NCI-H510A treated with DMSO at 0.1 percent for 48 hours (cell line): ENCODE measurements around the gene TP53.

Source experiments
- DNase-seq: peaks from one replicate; lab custom pipeline; 2025; lab: John Stamatoyannopoulos, UW

The TP53 gene

DNA sequence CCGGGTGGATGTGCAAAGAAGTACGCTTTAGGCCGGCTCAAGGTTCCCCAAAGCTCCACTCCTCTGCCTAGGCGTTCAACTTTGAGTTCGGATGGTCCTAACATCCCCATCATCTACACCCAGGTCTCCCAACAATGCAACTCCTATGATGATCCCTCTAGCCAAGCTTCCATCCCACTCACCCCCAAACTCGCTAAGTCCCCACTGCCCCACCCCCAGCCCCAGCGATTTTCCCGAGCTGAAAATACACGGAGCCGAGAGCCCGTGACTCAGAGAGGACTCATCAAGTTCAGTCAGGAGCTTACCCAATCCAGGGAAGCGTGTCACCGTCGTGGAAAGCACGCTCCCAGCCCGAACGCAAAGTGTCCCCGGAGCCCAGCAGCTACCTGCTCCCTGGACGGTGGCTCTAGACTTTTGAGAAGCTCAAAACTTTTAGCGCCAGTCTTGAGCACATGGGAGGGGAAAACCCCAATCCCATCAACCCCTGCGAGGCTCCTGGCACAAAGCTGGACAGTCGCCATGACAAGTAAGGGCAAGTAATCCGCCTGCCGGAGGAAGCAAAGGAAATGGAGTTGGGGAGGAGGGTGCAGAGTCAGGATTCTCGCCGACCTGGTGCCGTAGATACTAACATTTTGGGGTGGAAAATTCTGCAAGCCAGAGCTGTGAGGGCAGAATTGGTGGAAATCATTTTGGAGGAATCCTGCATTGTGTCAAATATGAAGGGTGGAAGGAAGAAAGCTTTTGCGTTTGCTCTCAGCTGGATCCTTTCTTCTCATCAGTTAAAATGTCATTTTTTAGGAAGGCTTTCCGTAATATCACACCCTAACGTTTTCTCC is at the start of gene TP53:
TSS of gene TP53 (minus strand) at position 419 of the 836 bp plus-strand sequence. CDS start 10,896 bp downstream, outside the sequence.
- peak; percentile 86 for DNase-seq

DNA sequence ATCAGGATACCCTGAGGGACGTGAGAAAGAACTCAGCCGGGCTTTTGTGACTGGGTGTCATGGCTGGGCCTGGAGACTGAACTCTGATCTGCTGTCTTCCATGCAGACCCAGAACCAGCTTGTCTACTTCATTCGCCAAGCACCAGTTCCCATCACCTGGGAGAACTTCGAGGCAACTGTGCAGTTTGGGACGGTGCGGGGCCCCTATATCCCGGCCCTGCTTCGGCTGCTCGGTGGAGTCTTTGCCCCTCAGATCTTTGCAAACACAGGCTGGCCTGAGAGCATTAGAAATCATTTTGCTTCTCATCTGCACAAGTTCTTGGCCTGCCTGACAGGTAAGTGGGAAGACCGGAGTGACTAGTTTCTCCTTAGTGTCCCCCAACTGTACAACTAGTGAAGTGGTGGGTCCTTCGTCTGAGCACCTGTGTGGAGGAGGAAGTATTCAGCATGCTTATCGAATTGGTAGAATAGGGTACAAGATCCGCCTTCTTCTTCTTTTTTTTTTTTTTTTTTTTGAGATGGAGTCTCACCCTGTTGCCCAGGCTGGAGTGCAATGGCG is 45.8 kb upstream of the TP53 start:
- no peak for DNase-seq

DNA sequence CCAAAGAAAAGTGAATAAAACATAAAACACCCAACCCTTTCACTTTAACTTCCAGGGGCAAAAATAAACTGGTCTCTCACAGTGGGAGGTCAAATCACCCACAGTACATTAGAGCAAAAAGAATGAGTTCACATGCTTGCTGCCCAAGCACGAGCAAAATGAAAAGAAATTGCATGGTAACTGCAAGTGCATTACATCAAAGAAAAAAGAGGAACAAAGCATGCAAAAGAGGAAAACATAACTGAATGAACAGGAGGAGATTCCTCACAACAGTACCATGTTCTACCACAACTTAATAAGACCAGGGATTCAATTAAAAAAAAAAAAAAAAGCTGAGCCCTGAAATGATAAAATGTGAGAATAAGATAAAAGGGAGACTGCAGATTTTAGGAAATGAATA is 42.5 kb upstream of the TP53 start:
- no peak for DNase-seq

DNA sequence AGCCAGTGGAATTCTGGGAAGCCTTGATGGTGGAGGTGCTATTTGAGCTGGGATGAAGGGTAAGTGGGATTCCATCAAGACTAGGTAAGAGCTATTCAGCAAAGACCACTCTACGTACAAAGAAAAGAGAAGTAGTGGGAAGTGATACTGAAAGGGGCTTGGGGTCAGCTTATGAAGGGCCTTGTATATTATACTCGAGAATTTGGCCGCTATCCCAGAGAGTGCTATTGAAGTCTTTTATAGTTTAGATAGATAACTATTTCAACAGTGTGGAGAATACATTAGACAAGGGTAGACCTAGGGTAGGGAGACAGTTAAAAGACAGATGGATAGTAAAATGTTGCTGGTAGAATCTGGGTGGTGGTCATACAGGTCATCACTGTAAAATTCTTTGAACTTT is 40.6 kb upstream of the TP53 start:
- DNase-seq = no peak

DNA sequence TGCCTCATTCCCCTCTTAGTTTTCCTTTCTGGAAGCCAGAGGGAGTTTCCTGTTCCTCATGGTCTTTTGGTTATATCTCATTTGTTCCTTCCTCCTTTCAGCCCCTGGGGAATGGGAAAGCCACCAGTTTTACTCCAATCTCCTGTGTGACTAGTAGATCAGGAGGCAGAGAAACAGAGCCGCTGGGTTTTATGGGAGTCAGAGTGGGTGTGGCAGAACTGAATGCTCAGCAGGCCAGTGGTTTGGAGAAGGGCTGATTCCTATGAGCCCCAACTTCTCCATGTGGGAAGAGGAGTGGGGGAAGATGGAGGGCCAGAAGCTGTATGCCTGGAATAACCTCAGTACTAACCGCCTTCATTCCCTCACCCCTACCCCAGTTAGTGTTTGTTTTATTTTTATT is 34.3 kb upstream of the TP53 start:
- no peak for DNase-seq

DNA sequence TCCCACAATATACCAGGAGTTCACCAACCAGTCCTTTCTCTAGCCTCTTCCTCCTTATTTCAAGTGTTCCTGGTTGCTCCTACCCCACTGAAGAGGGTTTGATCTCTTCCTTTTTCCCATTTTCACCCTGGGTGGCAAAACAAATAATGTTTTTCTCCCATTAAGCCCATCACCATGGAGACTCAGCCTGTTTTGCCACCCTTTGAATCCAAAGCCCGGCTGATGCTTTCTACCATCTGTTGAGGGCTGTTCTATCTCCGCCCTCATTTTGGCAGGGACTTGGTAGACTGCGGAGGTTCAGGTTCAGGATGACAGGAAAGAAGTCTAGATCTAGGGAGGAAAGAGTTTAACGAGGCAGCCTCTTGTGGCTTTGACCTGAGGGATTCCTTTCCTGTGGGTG is 32.8 kb upstream of the TP53 start:
- no peak for DNase-seq

DNA sequence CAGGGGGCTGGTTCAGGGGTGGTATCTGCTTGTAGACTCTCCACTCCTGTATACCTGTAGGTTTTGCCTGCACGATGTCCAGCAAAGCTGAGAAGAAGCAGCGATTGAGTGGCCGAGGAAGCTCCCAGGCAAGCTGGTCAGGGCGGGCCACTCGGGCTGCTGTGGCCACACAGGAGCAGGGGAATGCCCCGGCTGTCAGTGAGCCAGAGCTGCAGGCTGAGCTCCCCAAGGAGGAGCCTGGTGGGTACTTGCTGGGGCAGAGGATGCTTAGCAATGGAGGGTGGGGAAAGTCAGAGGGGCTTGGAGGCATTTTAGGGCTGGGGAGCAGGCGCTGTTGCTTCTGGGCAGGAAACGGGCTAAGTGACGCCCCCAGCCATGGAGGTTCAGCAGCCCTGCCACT is 32.4 kb upstream of the TP53 start:
- DNase-seq = no peak

DNA sequence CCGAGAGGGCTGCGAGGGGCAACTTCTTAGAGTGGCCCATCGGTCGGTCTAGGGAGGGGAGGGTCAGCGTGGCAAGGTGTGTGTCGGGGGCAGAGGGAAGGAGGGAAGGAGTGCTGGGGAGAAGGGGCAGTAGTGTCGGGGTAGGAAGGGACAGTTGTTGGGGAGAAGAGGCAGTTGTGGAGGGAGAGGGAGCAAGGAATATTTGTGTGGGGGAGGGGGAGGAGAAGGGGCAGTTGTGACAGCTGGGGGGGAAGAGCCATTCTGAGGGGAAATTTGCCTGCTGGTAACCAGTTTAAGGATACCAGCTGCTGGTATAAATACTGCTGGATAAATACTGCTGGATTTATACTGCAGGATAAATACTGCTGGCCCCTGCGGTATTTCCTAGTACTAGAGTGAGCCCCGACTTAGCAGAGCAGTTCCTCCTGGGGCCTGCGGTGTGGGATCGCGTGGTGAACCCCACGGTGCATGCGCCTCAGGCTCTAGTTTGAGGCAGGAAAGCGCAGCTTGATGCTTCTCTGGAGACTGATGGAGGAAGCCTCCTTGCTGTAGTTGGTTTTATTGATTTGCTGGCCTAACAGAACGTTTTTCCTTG is 30.6 kb upstream of the TP53 start:
- no peak for DNase-seq

DNA sequence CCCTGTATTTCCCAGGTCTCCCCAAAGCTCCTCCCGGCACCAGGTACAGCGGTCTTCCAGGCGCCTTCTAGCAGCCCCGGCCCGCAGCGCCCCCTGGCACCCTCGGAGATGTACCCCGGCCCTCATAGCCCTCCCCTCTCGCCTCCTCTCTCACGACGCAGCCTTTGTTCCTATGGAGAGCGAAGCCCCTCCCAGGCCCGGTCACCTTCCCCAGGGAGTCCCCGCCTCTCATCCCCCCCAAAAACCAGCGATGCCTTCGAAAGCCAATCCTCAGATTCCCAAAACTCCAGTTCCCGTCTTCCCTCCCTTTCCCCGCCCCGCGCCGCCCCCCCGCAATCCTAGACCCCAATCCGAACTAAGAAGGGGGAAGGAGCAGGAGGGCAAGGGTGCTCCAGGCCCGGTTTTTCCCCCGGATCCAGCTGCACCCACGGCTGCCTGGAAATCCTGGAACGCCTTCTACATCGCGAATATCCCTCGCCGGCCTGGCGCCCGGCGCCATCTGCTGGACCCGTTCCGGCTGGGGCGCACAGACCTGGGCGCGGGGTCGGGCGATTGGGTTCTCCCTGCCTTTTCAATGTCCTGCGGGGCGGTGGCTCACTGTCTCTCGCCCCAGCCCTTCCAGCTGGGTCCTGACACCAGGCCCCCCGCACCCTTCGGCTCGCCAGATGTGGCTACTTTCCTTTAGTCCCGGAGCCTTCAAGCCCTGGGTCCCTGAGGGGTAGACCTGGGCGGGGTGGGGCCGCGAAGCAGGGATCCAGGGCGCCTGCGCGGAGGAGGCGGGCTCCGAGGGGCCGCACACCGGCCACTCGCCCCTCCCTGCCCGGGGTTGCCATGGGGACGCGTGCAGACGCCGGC is 29.8 kb upstream of the TP53 start, which contains the start of gene DNAH2:
TSS of gene DNAH2 (plus strand) at position 844 of the 855 bp plus-strand sequence. CDS start 1,991 bp downstream, outside the sequence.
- DNase-seq = peak; percentile 81

DNA sequence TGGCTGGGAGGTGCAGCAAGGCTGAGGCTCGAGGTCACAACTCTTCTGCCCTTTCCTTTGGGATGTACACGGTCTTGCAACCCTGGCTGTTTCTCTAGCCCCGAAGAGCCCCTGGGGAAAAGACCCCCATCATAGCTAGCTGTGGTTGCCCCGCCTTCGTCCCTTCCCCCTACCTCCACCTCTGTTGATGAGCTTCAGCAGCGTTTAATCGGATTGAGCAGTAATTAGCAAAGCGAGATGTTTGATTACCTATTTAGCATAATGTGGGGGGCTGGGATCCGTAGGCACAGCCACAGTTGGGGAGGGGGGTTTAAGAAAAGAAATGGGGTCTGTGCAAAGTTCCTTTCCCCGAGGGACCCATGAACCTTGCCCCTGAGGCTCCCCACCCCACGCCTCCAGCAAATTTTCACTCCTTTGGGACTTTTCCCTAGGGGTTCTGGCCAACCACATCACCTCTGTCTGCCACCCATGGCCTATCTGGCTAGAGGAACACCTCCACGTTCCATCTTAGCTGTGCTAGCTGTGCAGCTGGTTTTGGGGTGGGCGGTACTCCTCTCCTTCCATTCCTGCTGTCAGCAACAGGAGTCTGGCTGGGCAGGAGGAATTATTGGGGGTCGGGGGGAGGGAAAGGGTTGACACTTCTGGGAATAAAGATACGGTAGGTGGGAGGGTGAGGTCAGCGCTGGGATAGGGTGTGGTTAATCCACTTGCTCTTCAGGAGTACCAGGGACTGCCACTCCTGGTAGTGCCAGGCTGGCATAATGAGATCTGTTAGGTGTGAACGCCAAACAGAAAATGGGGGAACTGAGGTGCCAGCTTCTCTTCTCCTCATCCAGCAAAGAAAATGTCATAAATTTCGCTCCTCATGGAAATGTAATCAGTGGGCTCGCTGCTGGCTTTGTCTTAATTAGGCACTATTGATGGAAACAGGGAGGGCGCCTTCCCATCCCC is 28.9 kb upstream of the TP53 start:
- DNase-seq = no peak

DNA sequence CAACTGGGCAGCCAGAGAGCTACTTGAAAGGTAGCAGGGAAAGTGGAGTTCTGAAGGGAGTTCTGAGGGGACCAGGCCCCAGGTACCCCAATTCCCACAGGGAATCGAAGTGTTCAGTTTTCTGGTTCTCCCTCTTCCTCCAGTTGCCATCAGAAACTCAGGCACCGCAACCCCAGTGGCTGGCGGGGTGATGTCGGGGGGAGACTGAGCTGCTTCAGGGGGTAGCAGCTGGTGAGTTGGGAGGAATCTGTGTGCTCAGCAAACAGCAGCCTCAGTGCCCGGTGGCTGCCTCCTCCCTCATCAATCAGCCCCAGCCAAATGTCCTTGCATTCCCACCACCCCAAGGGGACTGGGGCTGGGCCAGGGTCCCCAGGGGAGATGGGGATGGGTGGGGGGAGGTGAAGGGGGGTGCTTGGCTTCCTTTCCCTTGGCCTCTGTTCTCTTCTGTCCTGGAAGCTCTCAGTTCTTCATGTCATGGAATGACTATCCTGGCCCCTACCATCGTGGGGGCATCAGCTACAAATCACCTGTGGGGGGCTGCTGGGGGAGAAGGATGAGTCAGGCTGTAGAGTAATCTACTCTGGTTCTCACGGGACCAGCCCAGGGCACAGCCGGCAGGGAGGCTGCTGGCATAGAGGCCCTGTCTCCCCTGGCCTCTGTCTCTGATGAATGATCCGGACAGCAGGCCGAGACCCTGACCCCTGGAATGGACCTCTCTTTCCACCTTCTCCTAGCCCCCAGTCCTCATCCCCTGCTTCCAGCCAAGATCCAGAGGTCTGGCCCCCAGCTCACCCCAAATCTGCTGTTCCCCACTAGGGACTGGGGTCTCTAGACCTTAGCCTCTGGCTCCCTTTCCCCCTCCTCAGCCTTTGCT is 27.7 kb upstream of the TP53 start:
- DNase-seq = no peak

DNA sequence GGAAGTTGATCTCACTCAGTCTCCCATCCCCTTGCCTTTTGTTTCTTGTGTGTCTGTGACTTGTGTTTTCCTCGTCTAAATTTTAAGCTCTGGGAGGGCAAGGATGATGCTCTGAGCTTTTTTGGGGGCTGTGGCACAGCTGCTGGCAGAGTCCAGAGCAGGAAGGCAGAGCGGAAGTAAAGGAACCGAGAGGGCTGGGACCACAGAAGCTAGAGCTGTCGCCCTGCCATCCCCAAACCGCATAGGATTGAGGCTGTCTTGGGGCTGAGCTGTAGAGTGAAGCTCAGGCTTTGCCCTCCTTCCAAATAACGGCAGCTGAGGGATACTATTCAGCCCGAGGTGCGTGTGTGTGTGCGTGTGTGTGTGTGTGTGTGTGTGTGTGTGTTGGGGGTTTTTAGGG is 26.5 kb upstream of the TP53 start:
- DNase-seq = no peak

DNA sequence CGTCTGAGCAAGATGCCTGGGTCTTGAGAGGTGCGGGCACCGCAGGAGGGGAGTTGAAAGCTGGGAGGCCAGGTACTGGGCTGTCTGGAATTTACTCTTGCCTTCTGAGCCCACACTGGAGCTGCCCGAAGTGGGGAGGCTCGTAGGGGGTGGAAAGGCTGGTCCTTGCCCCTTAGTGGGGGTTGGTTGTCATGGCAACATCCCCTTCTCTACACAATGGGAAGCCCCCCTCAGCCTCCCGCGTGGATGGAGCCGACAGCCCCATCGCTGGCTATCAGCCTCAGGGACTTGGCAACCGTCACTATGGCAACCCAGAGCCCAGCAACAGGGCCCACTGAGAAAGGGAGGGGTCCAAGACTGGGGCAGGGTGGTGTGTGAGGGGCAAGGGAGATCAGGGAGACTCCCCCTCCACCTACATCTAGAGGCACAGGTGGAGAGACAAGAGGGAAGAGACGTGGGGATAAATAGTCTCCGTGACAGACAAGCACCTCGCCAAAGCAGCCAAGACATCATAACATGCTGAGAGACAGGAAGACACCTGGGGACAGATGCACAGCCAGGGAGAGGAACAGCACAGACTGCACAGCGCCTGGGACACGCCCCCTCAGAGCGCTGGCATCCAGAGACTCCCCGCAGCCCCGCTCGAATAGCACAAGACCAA is 25.0 kb upstream of the TP53 start:
- no peak for DNase-seq

DNA sequence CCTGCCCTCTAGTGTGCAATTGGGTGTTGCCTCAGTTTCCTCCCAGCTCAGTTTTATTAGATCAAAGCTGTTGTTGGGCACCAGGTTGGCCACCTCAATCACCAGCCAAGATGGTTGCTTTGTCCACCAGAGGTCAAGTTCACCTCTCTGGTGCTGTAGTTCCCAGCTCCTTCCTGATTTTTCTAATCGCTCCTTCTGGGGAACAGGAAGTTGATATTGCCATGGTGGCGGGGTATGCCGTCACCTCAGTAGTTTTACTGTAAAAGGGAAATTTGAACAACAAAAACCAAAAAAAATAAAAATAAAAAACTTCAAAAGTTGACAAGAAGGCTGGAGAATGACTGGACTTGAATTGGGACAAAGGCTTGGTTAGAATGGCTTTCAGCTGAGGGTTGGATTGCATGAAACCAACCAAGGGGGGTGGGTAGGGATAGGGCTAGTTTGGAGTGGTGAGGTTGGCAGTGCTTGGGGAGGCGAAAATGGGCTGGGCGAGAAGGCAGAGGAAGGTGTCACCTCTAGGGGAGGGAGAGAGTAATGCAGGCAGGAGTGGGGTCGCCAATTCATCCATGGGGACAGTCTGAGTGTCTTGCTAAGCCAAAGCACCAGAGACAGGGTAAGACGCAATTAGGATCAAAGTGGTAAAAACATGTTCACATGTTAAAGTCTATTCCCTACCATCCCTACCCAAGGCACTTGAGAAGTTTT is 23.9 kb upstream of the TP53 start:
- DNase-seq = no peak

DNA sequence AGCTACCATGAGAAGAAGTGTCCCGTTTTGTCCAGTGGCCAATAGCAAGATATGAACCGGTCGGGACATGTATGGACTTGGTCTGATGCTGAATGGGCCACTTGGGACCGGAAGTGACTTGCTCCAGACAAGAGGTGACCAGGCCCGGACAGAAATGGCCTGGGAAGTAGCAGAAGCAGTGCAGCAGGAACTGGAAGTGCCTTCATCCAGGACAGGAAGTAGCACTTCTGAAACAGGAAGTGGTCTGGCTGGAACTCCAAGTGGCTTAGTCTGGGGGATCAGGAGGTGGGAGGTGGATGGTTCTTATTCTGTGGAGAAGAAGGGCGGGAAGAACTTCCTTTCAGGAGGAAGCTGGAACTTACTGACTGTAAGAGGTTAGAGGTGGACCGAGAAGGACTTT is 23.0 kb upstream of the TP53 start:
- no peak for DNase-seq

DNA sequence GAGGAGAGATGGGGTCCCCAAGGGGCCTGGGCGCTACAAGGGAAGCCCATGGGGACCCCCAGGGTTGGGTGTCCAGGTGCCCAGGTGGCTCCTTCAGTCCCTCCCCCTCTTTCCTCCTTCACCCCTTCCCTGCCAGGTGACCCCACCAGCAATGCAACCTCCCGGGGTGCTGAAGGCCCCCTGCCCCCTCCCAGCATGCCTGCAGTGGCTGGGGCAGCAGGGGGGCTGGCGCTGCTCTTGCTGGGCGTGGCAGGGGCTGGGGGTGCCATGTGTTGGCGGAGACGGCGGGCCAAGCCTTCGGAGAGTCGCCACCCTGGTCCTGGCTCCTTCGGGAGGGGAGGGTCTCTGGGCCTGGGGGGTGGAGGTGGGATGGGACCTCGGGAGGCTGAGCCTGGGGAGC is 21.7 kb upstream of the TP53 start:
- no peak for DNase-seq

DNA sequence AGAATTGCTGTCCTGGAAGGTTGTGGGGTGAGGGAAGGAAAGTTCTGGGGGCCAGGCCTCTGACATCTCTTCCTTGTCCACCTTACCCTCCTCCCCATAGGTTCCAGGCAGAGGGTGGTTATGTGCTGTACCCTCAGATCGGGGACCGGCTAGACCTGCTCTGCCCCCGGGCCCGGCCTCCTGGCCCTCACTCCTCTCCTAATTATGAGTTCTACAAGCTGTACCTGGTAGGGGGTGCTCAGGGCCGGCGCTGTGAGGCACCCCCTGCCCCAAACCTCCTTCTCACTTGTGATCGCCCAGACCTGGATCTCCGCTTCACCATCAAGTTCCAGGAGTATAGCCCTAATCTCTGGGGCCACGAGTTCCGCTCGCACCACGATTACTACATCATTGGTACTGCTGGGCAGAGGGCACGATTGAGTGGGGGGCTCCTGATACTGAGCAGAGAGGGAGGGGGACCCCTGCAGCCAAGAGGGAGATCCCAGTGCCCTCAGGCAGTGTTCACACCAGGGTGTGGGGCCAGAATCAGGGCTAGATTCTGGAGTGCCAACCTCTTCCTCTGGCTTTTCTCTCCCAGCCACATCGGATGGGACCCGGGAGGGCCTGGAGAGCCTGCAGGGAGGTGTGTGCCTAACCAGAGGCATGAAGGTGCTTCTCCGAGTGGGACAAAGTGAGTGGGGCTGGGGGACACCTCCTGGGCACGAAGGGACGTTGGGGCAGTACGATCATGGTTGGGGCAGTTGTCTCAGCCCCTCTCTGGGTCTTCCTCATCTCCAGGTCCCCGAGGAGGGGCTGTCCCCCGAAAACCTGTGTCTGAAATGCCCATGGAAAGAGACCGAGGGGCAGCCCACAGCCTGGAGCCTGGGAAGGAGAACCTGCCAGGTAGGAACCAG is 20.8 kb upstream of the TP53 start:
- no peak for DNase-seq

DNA sequence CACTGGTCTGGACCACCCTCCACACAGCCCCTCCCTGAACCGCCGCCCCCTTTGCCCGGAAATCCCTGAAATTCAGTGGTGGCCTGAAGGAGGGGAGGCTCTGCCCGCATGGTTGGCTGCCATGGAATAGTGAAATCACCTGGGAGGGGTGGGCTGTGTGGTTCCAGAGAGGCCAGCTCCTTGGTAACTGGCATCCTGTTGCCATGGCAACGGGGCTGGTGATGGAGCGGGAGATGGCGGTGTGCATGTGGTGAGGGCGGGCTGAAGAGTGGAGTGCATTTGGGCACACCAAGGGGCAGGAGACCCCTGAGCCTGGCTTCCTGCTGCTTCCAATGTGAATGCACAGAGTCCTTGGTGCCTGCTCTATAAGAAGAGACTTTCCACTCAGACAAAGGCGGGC is 20.2 kb upstream of the TP53 start:
- no peak for DNase-seq
